ENCODE results near the gene CGNL1.
A peak's percentile ranks its signal among the peaks of the same experiment; 100 is the strongest.

CGNL1 gene

GRCh38 chr15:57538265-57538529 is 161.9 kb downstream of the CGNL1 start:
- no peak for TF ChIP-seq CTCF (IDR thresholded peaks at IDR 0.05; ENCODE audit: low read depth, low read length, missing control alignments)
- no peak for DNase-seq (ENCODE audit: extremely low read depth, low read depth)
- no peak overlapping the region for H3K4me3 ChIP-seq (replicated peaks; ENCODE audit: low read depth, low read length)

- no peak overlapping the region for H3K4me3 ChIP-seq (replicated peaks; ENCODE audit: low read depth, low read length)
- no peak for TF ChIP-seq CTCF (IDR thresholded peaks at IDR 0.05; ENCODE audit: low read depth, low read length, missing control alignments)
- no peak for DNase-seq (ENCODE audit: extremely low read depth, low read depth)
Observed at GRCh38 chr15:57538821-57539220, 162.5 kb downstream of the CGNL1 start.

- no peak overlapping the region for H3K4me3 ChIP-seq (replicated peaks; ENCODE audit: low read depth, low read length)
- TF ChIP-seq CTCF (IDR thresholded peaks at IDR 0.05; ENCODE audit: low read depth, low read length, missing control alignments): no peak
Observed at GRCh38 chr15:57540211-57540610, 163.9 kb downstream of the CGNL1 start.

GRCh38 chr15:57540736-57541135 is 164.4 kb downstream of the CGNL1 start:
- no peak overlapping the region for H3K4me3 ChIP-seq (replicated peaks; ENCODE audit: low read depth, low read length)
- TF ChIP-seq CTCF (IDR thresholded peaks at IDR 0.05; ENCODE audit: low read depth, low read length, missing control alignments): no peak
- DNase-seq (ENCODE audit: extremely low read depth, low read depth): no peak

More at GRCh38 chr15:57540211-57540610, 163.9 kb downstream of the CGNL1 start:
- no peak for DNase-seq (ENCODE audit: extremely low read depth, low read depth)

- no peak for TF ChIP-seq CTCF (IDR thresholded peaks at IDR 0.05; ENCODE audit: low read depth, low read length, missing control alignments)
- no peak overlapping the region for H3K4me3 ChIP-seq (replicated peaks; ENCODE audit: low read depth, low read length)
- DNase-seq (ENCODE audit: extremely low read depth, low read depth): no peak
Observed at GRCh38 chr15:57541271-57541670, 165.0 kb downstream of the CGNL1 start.

GRCh38 chr15:57541805-57542504 is 165.7 kb downstream of the CGNL1 start:
- H3K4me3 ChIP-seq (replicated peaks; ENCODE audit: low read depth, low read length): no peak overlapping the region
- peak; percentile 36 for DNase-seq (ENCODE audit: extremely low read depth, low read depth)
- peak; percentile 95 for TF ChIP-seq CTCF (IDR thresholded peaks at IDR 0.05; ENCODE audit: low read depth, low read length, missing control alignments)

GRCh38 chr15:57542505-57542817 is 166.2 kb downstream of the CGNL1 start:
- TF ChIP-seq CTCF (IDR thresholded peaks at IDR 0.05; ENCODE audit: low read depth, low read length, missing control alignments): no peak
- DNase-seq (ENCODE audit: extremely low read depth, low read depth): no peak
- no peak overlapping the region for H3K4me3 ChIP-seq (replicated peaks; ENCODE audit: low read depth, low read length)
